ENCODE data around the gene FNBP1. TPM values are rescaled to one million over a fixed set of nuclear protein-coding genes. Genes with fewer than 3 reads are reported as not detected.

FNBP1 gene
- total and polyA plus RNA-seq, 2 of the 13 experiments (the other 11 are each of a cell fraction or from before 2014, with no cell fraction given) = 5.4 to 19.5 TPM

DNA sequence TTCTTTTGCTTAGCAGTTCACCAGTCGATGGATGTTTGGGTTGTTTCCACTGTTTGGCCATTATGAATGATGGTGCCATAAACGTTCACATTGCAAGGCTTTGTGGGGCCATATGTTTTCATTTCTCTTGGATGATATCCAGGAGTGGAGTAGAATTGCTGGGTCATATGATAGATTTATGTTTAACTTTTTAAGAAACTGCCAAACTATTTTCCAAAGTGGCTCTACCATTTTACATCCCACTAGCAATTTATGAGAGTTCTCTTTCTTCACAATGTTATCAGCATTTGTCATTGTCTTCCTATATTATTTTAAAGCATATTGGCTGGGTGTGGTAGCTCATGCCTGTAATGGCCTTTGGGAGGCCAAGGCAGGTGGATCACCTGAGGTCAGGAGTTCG, 15.9 kb upstream of the FNBP1 start:
- in situ Hi-C loops (cut with HindIII; ENCODE audit: extremely low pct_ligation_motif_present, low pct_unique_long_range_greater_than_20kb) (no loop called here), intact Hi-C loops (cut with micrococcal nuclease; ENCODE audit: unreplicated experiment) (no loop called here)
- peaks cover 57% of the 10 kb centered on the region for H3K79me2 ChIP-seq (ENCODE audit: insufficient read depth, low read length)
- H3K36me3 ChIP-seq (replicated peaks in 1 of 2; ENCODE audit: control insufficient read depth in 1 of 2, insufficient read depth in 2 of 2, low read length in 2 of 2) = peaks cover 1 to 7% of the 10 kb centered on the region in 2 experiments; a peak in 4 of 5 replicates
- ATAC-seq (no peak), FAIRE-seq (no peak), DNase-seq (ENCODE audit: low spot score) (no peak)
- no peak overlapping the region for H3K4me2 ChIP-seq (ENCODE audit: low read depth, low read length)
- POLR2A ChIA-PET = no interaction called here
- H3K27me3 ChIP-seq (ENCODE audit: control insufficient read depth in 1 of 2, insufficient read depth in 2 of 2, low read length in 2 of 2) = no peaks in the 10 kb centered on the region
- H3K27ac ChIP-seq (ENCODE audit: extremely low read length, insufficient read depth, low read length) = no peak overlapping the region
- peaks cover 28% of the 10 kb centered on the region for H3K4me1 ChIP-seq (ENCODE audit: insufficient read depth, low read length)
- H3K9me3 ChIP-seq (ENCODE audit: low read length) = no peaks in the 10 kb centered on the region
- H4K20me1 ChIP-seq (ENCODE audit: insufficient read depth, low read length) = no peaks in the 10 kb centered on the region
- TF ChIP-seq ZNF557 (CRISPR knock-in tag; IDR thresholded peaks at IDR 0.05) = no peak
- no peak for TF ChIP-seq FOSL2 (CRISPR knock-in tag; IDR thresholded peaks at IDR 0.05)
- TF ChIP-seq DNMT3B (CRISPR knock-in tag; conservative IDR thresholded peaks at IDR 0.05) = no peak
- no peak for TF ChIP-seq ZNF446 (CRISPR knock-in tag; IDR thresholded peaks at IDR 0.05)
- TF ChIP-seq, protein P1, sequence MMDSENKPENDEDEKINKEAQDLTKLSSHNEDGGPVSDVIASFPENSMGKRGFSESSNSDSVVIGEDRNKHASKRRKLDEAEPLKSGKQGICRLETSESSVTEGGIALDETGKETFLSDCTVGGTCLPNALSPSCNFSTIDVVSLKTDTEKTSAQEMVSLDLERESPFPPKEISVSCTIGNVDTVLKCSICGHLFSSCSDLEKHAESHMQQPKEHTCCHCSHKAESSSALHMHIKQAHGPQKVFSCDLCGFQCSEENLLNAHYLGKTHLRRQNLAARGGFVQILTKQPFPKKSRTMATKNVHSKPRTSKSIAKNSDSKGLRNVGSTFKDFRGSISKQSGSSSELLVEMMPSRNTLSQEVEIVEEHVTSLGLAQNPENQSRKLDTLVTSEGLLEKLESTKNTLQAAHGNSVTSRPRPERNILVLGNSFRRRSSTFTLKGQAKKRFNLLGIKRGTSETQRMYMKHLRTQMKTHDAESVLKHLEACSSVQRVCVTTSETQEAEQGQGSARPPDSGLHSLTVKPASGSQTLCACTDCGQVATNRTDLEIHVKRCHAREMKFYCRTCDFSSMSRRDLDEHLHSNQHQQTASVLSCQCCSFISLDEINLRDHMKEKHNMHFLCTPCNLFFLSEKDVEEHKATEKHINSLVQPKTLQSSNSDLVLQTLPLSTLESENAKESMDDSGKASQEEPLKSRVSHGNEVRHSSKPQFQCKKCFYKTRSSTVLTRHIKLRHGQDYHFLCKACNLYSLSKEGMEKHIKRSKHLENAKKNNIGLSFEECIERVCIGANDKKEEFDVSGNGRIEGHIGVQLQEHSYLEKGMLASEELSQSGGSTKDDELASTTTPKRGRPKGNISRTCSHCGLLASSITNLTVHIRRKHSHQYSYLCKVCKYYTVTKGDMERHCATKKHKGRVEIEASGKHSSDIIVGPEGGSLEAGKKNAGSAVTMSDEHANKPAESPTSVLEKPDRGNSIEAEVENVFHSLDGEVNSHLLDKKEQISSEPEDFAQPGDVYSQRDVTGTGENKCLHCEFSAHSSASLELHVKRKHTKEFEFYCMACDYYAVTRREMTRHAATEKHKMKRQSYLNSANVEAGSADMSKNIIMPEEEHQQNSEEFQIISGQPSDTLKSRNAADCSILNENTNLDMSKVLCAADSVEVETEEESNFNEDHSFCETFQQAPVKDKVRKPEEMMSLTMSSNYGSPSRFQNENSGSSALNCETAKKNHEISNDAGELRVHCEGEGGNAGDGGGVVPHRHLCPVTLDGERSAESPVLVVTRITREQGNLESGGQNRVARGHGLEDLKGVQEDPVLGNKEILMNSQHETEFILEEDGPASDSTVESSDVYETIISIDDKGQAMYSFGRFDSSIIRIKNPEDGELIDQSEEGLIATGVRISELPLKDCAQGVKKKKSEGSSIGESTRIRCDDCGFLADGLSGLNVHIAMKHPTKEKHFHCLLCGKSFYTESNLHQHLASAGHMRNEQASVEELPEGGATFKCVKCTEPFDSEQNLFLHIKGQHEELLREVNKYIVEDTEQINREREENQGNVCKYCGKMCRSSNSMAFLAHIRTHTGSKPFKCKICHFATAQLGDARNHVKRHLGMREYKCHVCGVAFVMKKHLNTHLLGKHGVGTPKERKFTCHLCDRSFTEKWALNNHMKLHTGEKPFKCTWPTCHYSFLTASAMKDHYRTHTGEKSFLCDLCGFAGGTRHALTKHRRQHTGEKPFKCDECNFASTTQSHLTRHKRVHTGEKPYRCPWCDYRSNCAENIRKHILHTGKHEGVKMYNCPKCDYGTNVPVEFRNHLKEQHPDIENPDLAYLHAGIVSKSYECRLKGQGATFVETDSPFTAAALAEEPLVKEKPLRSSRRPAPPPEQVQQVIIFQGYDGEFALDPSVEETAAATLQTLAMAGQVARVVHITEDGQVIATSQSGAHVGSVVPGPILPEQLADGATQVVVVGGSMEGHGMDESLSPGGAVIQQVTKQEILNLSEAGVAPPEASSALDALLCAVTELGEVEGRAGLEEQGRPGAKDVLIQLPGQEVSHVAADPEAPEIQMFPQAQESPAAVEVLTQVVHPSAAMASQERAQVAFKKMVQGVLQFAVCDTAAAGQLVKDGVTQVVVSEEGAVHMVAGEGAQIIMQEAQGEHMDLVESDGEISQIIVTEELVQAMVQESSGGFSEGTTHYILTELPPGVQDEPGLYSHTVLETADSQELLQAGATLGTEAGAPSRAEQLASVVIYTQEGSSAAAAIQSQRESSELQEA (CRISPR knock-in tag; IDR thresholded peaks at IDR 0.05; ENCODE audit: not compliant biosample characterization) = no peak
- TF ChIP-seq ZFP82 (CRISPR knock-in tag; IDR thresholded peaks at IDR 0.05; ENCODE audit: borderline replicate concordance) = no peak
- no peak for TF ChIP-seq NFKB2 (CRISPR knock-in tag; IDR thresholded peaks at IDR 0.05; ENCODE audit: borderline replicate concordance)
- no peak for TF ChIP-seq ZNF766 (CRISPR knock-in tag; IDR thresholded peaks at IDR 0.05; ENCODE audit: borderline replicate concordance)
- no peak for TF ChIP-seq RFXAP (CRISPR knock-in tag; IDR thresholded peaks at IDR 0.05; ENCODE audit: borderline replicate concordance)
- no peak for TF ChIP-seq REL (CRISPR knock-in tag; conservative IDR thresholded peaks at IDR 0.05)
- TF ChIP-seq HHEX (CRISPR knock-in tag; IDR thresholded peaks at IDR 0.05) = no peak
- H2AFZ ChIP-seq (ENCODE audit: low read length) = no peak overlapping the region
- H3K4me3 ChIP-seq (replicated peaks in 1 of 3; ENCODE audit: insufficient read depth in 1 of 3, low read depth in 2 of 3, low read length in 3 of 3) = no peak overlapping the region
- 93% methylated on average over 3 of the region's 3 CpGs for WGBS (ENCODE audit: low lambda C conversion rate)
- no peak overlapping the region for H3K9ac ChIP-seq (ENCODE audit: insufficient read depth, low read depth, low read length)
- CTCF ChIA-PET (ENCODE audit: low intra/inter-chr PET ratio, low total read pairs) = no interaction called here
- no TSS peak for BruUV-seq (replicated peaks)
